ENCODE data around the gene PPCDC. TPM values are rescaled to one million over a fixed set of nuclear protein-coding genes. Genes with fewer than 3 reads are reported as not detected.

Gene PPCDC
- total and polyA plus RNA-seq, 10 of the 15 experiments (the other 5 are each of a cell fraction or from before 2014, with no cell fraction given) = 32.5 to 135 (median 55.0) TPM

DNA sequence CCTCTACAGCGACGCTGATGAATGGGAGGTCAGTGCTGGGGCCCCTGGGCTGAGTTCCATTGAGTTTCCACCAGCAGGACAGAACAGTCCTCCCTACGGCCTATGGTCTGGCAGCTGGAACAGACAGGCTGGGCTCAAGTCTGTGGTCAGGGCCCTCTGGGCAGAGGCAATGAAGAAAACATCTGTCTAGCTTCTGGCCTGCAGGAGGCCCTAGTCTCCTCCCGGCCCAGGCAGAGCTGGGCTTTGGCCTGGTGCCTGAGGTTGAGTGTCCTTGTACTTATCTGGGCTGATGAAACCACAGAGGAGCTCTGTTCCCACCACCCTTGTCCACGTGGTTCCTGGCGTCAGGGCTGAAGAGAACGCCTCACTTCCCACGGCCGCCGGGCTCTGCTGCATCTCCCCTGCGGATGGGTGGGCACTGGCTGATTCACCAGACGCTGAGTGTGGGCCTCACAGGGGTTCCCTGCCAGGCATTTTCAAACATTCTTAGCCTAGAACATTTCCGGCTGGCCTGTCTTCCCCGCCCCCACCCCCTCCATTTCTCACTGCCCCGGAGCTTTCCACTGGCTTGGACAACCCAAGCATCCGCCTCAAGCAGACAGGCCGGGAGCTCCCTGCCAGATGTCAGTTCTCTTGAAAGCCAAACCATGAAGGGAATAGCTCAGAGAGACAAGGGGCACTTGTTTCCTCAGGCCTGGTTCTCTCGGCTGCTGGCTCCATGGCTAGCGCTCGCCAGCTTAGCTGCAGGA lies 20.3 kb downstream of the PPCDC start (continued):
- TF ChIP-seq, protein P1, sequence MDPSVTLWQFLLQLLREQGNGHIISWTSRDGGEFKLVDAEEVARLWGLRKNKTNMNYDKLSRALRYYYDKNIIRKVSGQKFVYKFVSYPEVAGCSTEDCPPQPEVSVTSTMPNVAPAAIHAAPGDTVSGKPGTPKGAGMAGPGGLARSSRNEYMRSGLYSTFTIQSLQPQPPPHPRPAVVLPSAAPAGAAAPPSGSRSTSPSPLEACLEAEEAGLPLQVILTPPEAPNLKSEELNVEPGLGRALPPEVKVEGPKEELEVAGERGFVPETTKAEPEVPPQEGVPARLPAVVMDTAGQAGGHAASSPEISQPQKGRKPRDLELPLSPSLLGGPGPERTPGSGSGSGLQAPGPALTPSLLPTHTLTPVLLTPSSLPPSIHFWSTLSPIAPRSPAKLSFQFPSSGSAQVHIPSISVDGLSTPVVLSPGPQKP (IDR thresholded peaks at IDR 0.05; ENCODE audit: low read depth, low read length) = 0 out of 2 replicates have a peak, but pooled peaks have one; percentile 39
- TF ChIP-seq NR2F1 (conservative IDR thresholded peaks at IDR 0.05) (no peak), NR2C2 (IDR thresholded peaks at IDR 0.05; ENCODE audit: borderline replicate concordance, control insufficient read depth, insufficient read length, low read depth) (no peak), ZNF274 (IDR thresholded peaks at IDR 0.05; ENCODE audit: insufficient read depth, insufficient read length) (no peak), MTA3 (IDR thresholded peaks at IDR 0.05; ENCODE audit: borderline replicate concordance, low read length) (no peak), SMAD5 (IDR thresholded peaks at IDR 0.05; ENCODE audit: low read depth) (peak; percentile 21), POLR2A (IDR thresholded peaks at IDR 0.05; ENCODE audit: low read depth, low read length) (peak; percentile 57), IKZF1 (conservative IDR thresholded peaks at IDR 0.05) (peak; percentile 59), ZNF384 (IDR thresholded peaks at IDR 0.05; ENCODE audit: borderline replicate concordance, low read depth, low read length) (no peak), CEBPB (IDR thresholded peaks at IDR 0.05; ENCODE audit: borderline replicate concordance in 1 of 2, low read depth in 2 of 2, low read length in 2 of 2) (no peak), RBBP5 (conservative IDR thresholded peaks at IDR 0.05) (0 out of 2 replicates have a peak, but pooled peaks have one; percentile 27), RUNX3 (IDR thresholded peaks at IDR 0.05; ENCODE audit: low read length) (no peak)
- TF ChIP-seq, protein P2, sequence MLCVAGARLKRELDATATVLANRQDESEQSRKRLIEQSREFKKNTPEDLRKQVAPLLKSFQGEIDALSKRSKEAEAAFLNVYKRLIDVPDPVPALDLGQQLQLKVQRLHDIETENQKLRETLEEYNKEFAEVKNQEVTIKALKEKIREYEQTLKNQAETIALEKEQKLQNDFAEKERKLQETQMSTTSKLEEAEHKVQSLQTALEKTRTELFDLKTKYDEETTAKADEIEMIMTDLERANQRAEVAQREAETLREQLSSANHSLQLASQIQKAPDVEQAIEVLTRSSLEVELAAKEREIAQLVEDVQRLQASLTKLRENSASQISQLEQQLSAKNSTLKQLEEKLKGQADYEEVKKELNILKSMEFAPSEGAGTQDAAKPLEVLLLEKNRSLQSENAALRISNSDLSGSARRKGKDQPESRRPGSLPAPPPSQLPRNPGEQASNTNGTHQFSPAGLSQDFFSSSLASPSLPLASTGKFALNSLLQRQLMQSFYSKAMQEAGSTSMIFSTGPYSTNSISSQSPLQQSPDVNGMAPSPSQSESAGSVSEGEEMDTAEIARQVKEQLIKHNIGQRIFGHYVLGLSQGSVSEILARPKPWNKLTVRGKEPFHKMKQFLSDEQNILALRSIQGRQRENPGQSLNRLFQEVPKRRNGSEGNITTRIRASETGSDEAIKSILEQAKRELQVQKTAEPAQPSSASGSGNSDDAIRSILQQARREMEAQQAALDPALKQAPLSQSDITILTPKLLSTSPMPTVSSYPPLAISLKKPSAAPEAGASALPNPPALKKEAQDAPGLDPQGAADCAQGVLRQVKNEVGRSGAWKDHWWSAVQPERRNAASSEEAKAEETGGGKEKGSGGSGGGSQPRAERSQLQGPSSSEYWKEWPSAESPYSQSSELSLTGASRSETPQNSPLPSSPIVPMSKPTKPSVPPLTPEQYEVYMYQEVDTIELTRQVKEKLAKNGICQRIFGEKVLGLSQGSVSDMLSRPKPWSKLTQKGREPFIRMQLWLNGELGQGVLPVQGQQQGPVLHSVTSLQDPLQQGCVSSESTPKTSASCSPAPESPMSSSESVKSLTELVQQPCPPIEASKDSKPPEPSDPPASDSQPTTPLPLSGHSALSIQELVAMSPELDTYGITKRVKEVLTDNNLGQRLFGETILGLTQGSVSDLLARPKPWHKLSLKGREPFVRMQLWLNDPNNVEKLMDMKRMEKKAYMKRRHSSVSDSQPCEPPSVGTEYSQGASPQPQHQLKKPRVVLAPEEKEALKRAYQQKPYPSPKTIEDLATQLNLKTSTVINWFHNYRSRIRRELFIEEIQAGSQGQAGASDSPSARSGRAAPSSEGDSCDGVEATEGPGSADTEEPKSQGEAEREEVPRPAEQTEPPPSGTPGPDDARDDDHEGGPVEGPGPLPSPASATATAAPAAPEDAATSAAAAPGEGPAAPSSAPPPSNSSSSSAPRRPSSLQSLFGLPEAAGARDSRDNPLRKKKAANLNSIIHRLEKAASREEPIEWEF (IDR thresholded peaks at IDR 0.05; ENCODE audit: insufficient replicate concordance, low read depth, low read length) = peak; percentile 87
- TF ChIP-seq, protein P3, sequence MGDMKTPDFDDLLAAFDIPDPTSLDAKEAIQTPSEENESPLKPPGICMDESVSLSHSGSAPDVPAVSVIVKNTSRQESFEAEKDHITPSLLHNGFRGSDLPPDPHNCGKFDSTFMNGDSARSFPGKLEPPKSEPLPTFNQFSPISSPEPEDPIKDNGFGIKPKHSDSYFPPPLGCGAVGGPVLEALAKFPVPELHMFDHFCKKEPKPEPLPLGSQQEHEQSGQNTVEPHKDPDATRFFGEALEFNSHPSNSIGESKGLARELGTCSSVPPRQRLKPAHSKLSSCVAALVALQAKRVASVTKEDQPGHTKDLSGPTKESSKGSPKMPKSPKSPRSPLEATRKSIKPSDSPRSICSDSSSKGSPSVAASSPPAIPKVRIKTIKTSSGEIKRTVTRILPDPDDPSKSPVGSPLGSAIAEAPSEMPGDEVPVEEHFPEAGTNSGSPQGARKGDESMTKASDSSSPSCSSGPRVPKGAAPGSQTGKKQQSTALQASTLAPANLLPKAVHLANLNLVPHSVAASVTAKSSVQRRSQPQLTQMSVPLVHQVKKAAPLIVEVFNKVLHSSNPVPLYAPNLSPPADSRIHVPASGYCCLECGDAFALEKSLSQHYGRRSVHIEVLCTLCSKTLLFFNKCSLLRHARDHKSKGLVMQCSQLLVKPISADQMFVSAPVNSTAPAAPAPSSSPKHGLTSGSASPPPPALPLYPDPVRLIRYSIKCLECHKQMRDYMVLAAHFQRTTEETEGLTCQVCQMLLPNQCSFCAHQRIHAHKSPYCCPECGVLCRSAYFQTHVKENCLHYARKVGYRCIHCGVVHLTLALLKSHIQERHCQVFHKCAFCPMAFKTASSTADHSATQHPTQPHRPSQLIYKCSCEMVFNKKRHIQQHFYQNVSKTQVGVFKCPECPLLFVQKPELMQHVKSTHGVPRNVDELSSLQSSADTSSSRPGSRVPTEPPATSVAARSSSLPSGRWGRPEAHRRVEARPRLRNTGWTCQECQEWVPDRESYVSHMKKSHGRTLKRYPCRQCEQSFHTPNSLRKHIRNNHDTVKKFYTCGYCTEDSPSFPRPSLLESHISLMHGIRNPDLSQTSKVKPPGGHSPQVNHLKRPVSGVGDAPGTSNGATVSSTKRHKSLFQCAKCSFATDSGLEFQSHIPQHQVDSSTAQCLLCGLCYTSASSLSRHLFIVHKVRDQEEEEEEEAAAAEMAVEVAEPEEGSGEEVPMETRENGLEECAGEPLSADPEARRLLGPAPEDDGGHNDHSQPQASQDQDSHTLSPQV (IDR thresholded peaks at IDR 0.05) = no peak
- TF ChIP-seq, protein P4, sequence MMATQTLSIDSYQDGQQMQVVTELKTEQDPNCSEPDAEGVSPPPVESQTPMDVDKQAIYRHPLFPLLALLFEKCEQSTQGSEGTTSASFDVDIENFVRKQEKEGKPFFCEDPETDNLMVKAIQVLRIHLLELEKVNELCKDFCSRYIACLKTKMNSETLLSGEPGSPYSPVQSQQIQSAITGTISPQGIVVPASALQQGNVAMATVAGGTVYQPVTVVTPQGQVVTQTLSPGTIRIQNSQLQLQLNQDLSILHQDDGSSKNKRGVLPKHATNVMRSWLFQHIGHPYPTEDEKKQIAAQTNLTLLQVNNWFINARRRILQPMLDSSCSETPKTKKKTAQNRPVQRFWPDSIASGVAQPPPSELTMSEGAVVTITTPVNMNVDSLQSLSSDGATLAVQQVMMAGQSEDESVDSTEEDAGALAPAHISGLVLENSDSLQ (IDR thresholded peaks at IDR 0.05) = no peak
- TF ChIP-seq, protein P5, sequence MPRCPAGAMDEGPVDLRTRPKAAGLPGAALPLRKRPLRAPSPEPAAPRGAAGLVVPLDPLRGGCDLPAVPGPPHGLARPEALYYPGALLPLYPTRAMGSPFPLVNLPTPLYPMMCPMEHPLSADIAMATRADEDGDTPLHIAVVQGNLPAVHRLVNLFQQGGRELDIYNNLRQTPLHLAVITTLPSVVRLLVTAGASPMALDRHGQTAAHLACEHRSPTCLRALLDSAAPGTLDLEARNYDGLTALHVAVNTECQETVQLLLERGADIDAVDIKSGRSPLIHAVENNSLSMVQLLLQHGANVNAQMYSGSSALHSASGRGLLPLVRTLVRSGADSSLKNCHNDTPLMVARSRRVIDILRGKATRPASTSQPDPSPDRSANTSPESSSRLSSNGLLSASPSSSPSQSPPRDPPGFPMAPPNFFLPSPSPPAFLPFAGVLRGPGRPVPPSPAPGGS (IDR thresholded peaks at IDR 0.05; ENCODE audit: borderline replicate concordance, insufficient read depth, low read depth, low read length, poor library complexity, severe bottlenecking) = peak; percentile 95

All from GM12878 (cell line).